DOHH2 (cell line): Measurements from ENCODE around the gene HYDIN.

Source experiments
- EZH2phosphoT487 ChIP-seq: fragments of 200-600 bp; sonication (generic); IDR thresholded peaks from 2 replicates; pipeline ENCODE4 v1.6.1; 2017; ENCODE audit warnings: borderline replicate concordance, mild to moderate bottlenecking, antibody characterized with exemption, low read length, moderate library complexity, mixed read lengths
- TF ChIP-seq, protein P1 (sequence below): fragments of 200-600 bp; sonication (generic); IDR thresholded peaks from one replicate; pipeline ENCODE4 v1.5.1; 2014; ENCODE audit warnings: antibody characterized with exemption, mild to moderate bottlenecking, low read depth, low read length; ENCODE audit not compliant: poor library complexity, severe bottlenecking

DNA sequence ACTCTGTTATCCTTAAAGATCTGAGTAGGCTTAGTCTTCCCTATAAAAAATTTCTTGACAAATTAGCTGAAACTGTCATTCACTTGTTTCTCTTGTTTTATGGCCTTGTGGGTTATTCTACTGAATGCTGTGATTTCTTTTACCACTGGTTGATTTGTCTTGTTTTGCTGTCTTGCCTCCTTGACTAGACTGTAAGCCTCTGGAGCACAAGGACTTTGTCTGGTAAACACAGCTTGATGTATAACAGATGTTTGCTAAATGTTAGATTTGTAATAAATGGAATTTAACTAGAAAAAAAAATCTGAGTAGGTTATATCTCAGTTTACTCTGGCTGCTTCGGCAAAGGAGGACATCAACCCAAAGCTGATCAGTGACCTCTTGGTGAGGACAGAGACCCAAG, 451.2 kb downstream of the HYDIN start:
- TF ChIP-seq, protein P1, sequence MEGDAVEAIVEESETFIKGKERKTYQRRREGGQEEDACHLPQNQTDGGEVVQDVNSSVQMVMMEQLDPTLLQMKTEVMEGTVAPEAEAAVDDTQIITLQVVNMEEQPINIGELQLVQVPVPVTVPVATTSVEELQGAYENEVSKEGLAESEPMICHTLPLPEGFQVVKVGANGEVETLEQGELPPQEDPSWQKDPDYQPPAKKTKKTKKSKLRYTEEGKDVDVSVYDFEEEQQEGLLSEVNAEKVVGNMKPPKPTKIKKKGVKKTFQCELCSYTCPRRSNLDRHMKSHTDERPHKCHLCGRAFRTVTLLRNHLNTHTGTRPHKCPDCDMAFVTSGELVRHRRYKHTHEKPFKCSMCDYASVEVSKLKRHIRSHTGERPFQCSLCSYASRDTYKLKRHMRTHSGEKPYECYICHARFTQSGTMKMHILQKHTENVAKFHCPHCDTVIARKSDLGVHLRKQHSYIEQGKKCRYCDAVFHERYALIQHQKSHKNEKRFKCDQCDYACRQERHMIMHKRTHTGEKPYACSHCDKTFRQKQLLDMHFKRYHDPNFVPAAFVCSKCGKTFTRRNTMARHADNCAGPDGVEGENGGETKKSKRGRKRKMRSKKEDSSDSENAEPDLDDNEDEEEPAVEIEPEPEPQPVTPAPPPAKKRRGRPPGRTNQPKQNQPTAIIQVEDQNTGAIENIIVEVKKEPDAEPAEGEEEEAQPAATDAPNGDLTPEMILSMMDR, result no peak
- TF ChIP-seq EZH2phosphoT487, result no peak
